K562 (cell line): ENCODE measurements around the gene ST6GALNAC6. TPM values are rescaled to one million over a fixed set of nuclear protein-coding genes. Genes with fewer than 3 reads are reported as not detected.

ENCODE experiments used
- CBFB ChIP-seq: sonication (generic); formaldehyde crosslinking; IDR thresholded peaks from 2 replicates; pipeline ENCODE4 v1.4.0; 2020; ENCODE audit warnings: mild to moderate bottlenecking, missing genetic modification reagents
- EGR1 ChIP-seq: fragments of 450-650 bp; conservative IDR thresholded peaks from 2 replicates; pipeline ENCODE4 v1.6.1; 2017; ENCODE audit warnings: mild to moderate bottlenecking
- HDAC1 ChIP-seq, 2 experiments: fragments of 450-650 bp; IDR thresholded peaks; 2 replicates each; pipeline ENCODE4 v1.6.1; 2016 to 2017; ENCODE audit warnings: inconsistent platforms in 1 of 2, mild to moderate bottlenecking in 1 of 2, moderate library complexity in 1 of 2
- HDAC3 ChIP-seq: fragments of 450-650 bp; IDR thresholded peaks from 2 replicates; pipeline ENCODE4 v1.6.1; 2018; ENCODE audit warnings: borderline replicate concordance, mild to moderate bottlenecking, moderate library complexity; ENCODE audit not compliant: partially characterized antibody
- HNRNPLL ChIP-seq: fragments of 200-400 bp; formaldehyde crosslinking; IDR thresholded peaks from 2 replicates; pipeline ENCODE4 v1.6.1; 2017; ENCODE audit warnings: low read length, low read depth, mild to moderate bottlenecking; ENCODE audit not compliant: poor library complexity, severe bottlenecking
- LARP7 ChIP-seq: fragments of 450-650 bp; IDR thresholded peaks from 2 replicates; pipeline ENCODE4 v1.6.1; 2016
- MYNN ChIP-seq, 2 experiments: sonication (generic); formaldehyde crosslinking in 1 of 2; IDR thresholded peaks; 2 replicates each; pipeline versions ENCODE4 v1.5.0 to v1.6.1; 2016 to 2020; ENCODE audit warnings: antibody characterized with exemption in 1 of 2, missing genetic modification reagents in 1 of 2
- XRCC5 ChIP-seq: fragments of 200-400 bp; formaldehyde crosslinking; IDR thresholded peaks from 2 replicates; pipeline ENCODE4 v1.6.1; 2017; ENCODE audit warnings: low read depth, mild to moderate bottlenecking, low read length
- polyA plus RNA-seq, 8 experiments: library from polyadenylated mRNA; depleted of rRNA in 4 of 8; stranded (reverse) in 5 of 8; unstranded in 3 of 8; fragments of >200 nt; fragmentation: Nextera tagmentation in 2 of 8; fragmentation: Illumina TruSeq in 1 of 8; extraction: Ambion mirVana in 2 of 8; extraction: Trizol in 1 of 8; gene quantifications; 2 replicates each; pipeline versions ENCODE4 v1.2.1 to v1.2.3, GENCODE V29; 2011 to 2014; ENCODE audit warnings: inconsistent platforms in 1 of 8, missing spikeins in 1 of 8
- total RNA-seq, 7 experiments: library from RNA; depleted of rRNA in 6 of 7; stranded (reverse); fragments of >200 nt in 6 of 7; fragmentation: Illumina TruSeq in 2 of 7; extraction: Trizol in 2 of 7; gene quantifications; 2 replicates each; pipeline versions ENCODE4 v1.2.1 to v1.2.3, GENCODE V29; 2011 to 2021; ENCODE audit warnings: low replicate concordance in 1 of 7
- TF ChIP-seq, protein P1 (sequence below), 2 experiments: IDR thresholded peaks; 2 replicates each; pipeline ENCODE4 v1.6.1; 2011; ENCODE audit warnings: borderline replicate concordance in 1 of 2, control low read depth in 1 of 2, low read depth in 1 of 2, low read length in 1 of 2, mild to moderate bottlenecking in 1 of 2, mixed read lengths in 1 of 2, moderate library complexity in 1 of 2; ENCODE audit not compliant: insufficient read depth in 1 of 2, insufficient read length in 1 of 2, poor library complexity in 1 of 2, severe bottlenecking in 1 of 2; ENCODE audit errors: extremely low read depth in 1 of 2
- TF ChIP-seq, protein P2 (sequence below): IDR thresholded peaks from 2 replicates; pipeline ENCODE4 v1.6.1; 2011; ENCODE audit warnings: borderline replicate concordance, low read depth, mild to moderate bottlenecking, moderate library complexity, low read length; ENCODE audit not compliant: insufficient read depth, poor library complexity, severe bottlenecking
- TF ChIP-seq, protein P3 (sequence below), 2 experiments: fragments of 450-650 bp; IDR thresholded peaks; 2 replicates each; pipeline ENCODE4 v1.6.1; 2016

Gene ST6GALNAC6
- total and polyA plus RNA-seq, 9 of the 15 experiments (the other 6 are each of a cell fraction or from before 2014, with no cell fraction given): 0.13 to 23.0 (median 14.5) TPM

DNA sequence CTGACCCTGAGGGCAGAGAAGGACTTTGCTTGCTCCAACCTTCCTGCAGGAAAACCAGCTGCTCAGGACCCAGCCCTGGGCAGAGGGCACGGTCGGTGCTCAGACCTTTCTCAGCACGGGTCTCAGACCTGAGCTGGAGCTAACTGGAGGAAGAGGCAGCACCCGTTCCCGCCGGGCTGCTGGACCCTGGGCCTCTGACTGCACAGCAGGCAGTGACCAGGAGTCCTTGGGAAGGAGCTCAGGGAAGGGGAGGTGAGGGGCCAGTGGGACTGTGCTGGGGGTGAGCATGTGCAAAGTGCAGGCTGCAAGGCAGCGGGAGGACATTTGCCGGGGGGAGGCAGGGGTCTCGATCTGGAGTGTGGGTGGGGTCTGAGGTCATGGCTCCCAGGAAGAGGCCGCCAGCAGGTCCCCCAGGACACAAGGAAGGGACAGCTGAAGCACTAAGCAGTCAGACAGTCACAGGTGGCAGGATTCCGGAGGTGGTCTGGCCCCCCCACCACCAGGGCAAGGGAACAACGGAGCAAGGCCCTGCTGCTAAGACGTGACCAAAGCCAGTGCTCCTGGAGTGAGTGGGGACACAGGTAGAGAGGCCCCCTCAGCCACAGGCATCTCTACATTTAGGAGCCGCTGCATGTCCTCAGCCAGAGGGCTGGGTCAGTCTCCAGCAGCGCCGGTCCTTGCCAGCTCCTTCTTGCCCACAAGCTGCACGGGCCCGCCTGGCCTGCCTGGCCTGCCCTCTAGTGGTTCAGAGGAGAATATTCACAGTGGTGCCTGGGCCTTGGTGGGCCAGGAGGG is 43.0 kb upstream of the ST6GALNAC6 start (continued):
- TF ChIP-seq MYNN (IDR thresholded peaks at IDR 0.05): 0 out of 2 replicates have a peak, but pooled peaks have one; percentile 60
- TF ChIP-seq MYNN (CRISPR knock-in tag; IDR thresholded peaks at IDR 0.05): no peak
- no peak for TF ChIP-seq HDAC3
- TF ChIP-seq HDAC1 (IDR thresholded peaks at IDR 0.05): peak in 1 of 2 experiments; percentile 26; a peak in 1 of 4 replicates
- TF ChIP-seq, protein P1, sequence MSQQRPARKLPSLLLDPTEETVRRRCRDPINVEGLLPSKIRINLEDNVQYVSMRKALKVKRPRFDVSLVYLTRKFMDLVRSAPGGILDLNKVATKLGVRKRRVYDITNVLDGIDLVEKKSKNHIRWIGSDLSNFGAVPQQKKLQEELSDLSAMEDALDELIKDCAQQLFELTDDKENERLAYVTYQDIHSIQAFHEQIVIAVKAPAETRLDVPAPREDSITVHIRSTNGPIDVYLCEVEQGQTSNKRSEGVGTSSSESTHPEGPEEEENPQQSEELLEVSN (IDR thresholded peaks at IDR 0.05; ENCODE audit: borderline replicate concordance in 1 of 2, extremely low read depth in 1 of 2, insufficient read depth in 1 of 2, insufficient read length in 1 of 2, low read depth in 1 of 2, low read length in 1 of 2, poor library complexity in 1 of 2, severe bottlenecking in 1 of 2): no peak
- no peak for TF ChIP-seq HNRNPLL
- TF ChIP-seq CBFB (CRISPR knock-in tag): peak; percentile 33; the same call in 1 of the 2 replicates
- no peak for TF ChIP-seq LARP7
- TF ChIP-seq XRCC5: 0 out of 2 replicates have a peak, but pooled peaks have one; percentile 67
- TF ChIP-seq, protein P2, sequence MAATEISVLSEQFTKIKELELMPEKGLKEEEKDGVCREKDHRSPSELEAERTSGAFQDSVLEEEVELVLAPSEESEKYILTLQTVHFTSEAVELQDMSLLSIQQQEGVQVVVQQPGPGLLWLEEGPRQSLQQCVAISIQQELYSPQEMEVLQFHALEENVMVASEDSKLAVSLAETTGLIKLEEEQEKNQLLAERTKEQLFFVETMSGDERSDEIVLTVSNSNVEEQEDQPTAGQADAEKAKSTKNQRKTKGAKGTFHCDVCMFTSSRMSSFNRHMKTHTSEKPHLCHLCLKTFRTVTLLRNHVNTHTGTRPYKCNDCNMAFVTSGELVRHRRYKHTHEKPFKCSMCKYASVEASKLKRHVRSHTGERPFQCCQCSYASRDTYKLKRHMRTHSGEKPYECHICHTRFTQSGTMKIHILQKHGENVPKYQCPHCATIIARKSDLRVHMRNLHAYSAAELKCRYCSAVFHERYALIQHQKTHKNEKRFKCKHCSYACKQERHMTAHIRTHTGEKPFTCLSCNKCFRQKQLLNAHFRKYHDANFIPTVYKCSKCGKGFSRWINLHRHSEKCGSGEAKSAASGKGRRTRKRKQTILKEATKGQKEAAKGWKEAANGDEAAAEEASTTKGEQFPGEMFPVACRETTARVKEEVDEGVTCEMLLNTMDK: peak; percentile 64
- TF ChIP-seq, protein P3, sequence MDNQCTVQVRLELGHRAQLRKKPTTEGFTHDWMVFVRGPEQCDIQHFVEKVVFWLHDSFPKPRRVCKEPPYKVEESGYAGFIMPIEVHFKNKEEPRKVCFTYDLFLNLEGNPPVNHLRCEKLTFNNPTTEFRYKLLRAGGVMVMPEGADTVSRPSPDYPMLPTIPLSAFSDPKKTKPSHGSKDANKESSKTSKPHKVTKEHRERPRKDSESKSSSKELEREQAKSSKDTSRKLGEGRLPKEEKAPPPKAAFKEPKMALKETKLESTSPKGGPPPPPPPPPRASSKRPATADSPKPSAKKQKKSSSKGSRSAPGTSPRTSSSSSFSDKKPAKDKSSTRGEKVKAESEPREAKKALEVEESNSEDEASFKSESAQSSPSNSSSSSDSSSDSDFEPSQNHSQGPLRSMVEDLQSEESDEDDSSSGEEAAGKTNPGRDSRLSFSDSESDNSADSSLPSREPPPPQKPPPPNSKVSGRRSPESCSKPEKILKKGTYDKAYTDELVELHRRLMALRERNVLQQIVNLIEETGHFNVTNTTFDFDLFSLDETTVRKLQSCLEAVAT (IDR thresholded peaks at IDR 0.05): 0 out of 4 replicates have a peak, but pooled peaks of 1 of the 2 experiments have one; percentile 48
- TF ChIP-seq EGR1: 0 out of 2 replicates have a peak, but pooled peaks have one; percentile 24
